CD14-positive monocyte (primary cell): ENCODE measurements around the gene METAP1D. TPM values are rescaled to one million over a fixed set of nuclear protein-coding genes. Genes with fewer than 3 reads are reported as not detected.

Experiments
- DNase-seq, 3 donors: peaks; one replicate each; pipeline ENCODE4 v3.0.0-alpha.2; 2011 to 2022
- H2AFZ ChIP-seq: 2 replicates; pipeline ENCODE4 v1.6.0; 2012; ENCODE audit warnings: mild to moderate bottlenecking, low read depth, low read length, inconsistent platforms; ENCODE audit not compliant: insufficient read depth, poor library complexity, severe bottlenecking
- H3K27ac ChIP-seq, 2 donors: 1 replicate in 1 of 2; 2 replicates in 1 of 2; pipeline ENCODE4 v1.5.1; 2012 to 2013; ENCODE audit warnings: low read length in 2 of 2, control low read depth in 1 of 2, inconsistent platforms in 1 of 2, low read depth in 1 of 2, mild to moderate bottlenecking in 1 of 2
- H3K27me3 ChIP-seq, 2 donors: one replicate each; pipeline versions ENCODE4 v1.6.0 to v1.6.1; 2011 to 2013; ENCODE audit warnings: low read length in 2 of 2; ENCODE audit not compliant: control insufficient read depth in 2 of 2, insufficient read depth in 2 of 2
- H3K36me3 ChIP-seq, 2 donors: replicated peaks in 1 of 2; 1 replicate in 1 of 2; 2 replicates in 1 of 2; pipeline versions ENCODE4 v1.5.1 to v1.6.1; 2012 to 2013; ENCODE audit warnings: low read length in 2 of 2, control low read depth in 1 of 2, inconsistent platforms in 1 of 2, mild to moderate bottlenecking in 1 of 2; ENCODE audit not compliant: insufficient read depth in 2 of 2, control insufficient read depth in 1 of 2
- H3K4me1 ChIP-seq, 2 donors: 1 replicate in 1 of 2; 2 replicates in 1 of 2; pipeline versions ENCODE4 v1.5.1 to v1.6.1; 2012 to 2013; ENCODE audit warnings: low read length in 2 of 2, control low read depth in 1 of 2, inconsistent platforms in 1 of 2, mild to moderate bottlenecking in 1 of 2, moderate library complexity in 1 of 2; ENCODE audit not compliant: insufficient read depth in 2 of 2, control insufficient read depth in 1 of 2
- H3K4me2 ChIP-seq: replicated peaks from 2 replicates; pipeline ENCODE3; 2012; ENCODE audit warnings: low read length, moderate library complexity, mild to moderate bottlenecking; ENCODE audit not compliant: poor library complexity, severe bottlenecking; ENCODE audit errors: extremely low read depth
- H3K4me3 ChIP-seq, 3 experiments: fragments of 200-600 bp in 1 of 3; sonication (generic) in 1 of 3; replicated peaks in 1 of 3; 1 replicate in 2 of 3; 2 replicates in 1 of 3; pipeline ENCODE4 v1.5.1; 2011 to 2013; ENCODE audit warnings: low read length in 3 of 3, mild to moderate bottlenecking in 3 of 3, control low read depth in 2 of 3, low read depth in 2 of 3, inconsistent platforms in 1 of 3, moderate library complexity in 1 of 3
- H3K79me2 ChIP-seq: 2 replicates; pipeline ENCODE4 v1.6.0; 2012; ENCODE audit warnings: mild to moderate bottlenecking, control low read depth, inconsistent platforms, low read length, moderate library complexity; ENCODE audit not compliant: insufficient read depth
- H3K9ac ChIP-seq: 2 replicates; pipeline ENCODE4 v1.6.0; 2017; ENCODE audit warnings: low read length, mild to moderate bottlenecking; ENCODE audit not compliant: insufficient read depth, poor library complexity, severe bottlenecking
- H3K9me3 ChIP-seq, 2 donors: replicated peaks in 1 of 2; 1 replicate in 1 of 2; 2 replicates in 1 of 2; pipeline versions ENCODE4 v1.5.1 to v1.6.1; 2012 to 2013; ENCODE audit warnings: low read length in 2 of 2, control low read depth in 1 of 2; ENCODE audit not compliant: control insufficient read depth in 1 of 2, insufficient read depth in 1 of 2
- H4K20me1 ChIP-seq: 2 replicates; pipeline ENCODE4 v1.6.0; 2012; ENCODE audit warnings: mild to moderate bottlenecking, low read length, control low read depth, moderate library complexity; ENCODE audit not compliant: insufficient read depth
- H3K27ac Mint-ChIP-seq, 7 donors: one replicate each; pipeline ENCODE4 v1.8.0; 2020; ENCODE audit warnings: mild to moderate bottlenecking in 7 of 7, mixed read lengths in 7 of 7, moderate library complexity in 6 of 7, inconsistent platforms in 2 of 7
- H3K27me3 Mint-ChIP-seq, 3 donors: one replicate each; pipeline ENCODE4 v1.8.0; 2021 to 2022; ENCODE audit warnings: low read depth in 3 of 3, mild to moderate bottlenecking in 3 of 3, mixed read lengths in 3 of 3, moderate library complexity in 3 of 3, inconsistent platforms in 1 of 3
- H3K36me3 Mint-ChIP-seq, 2 donors: one replicate each; pipeline ENCODE4 v1.8.0; 2020; ENCODE audit warnings: mixed read lengths in 2 of 2, inconsistent platforms in 1 of 2, mild to moderate bottlenecking in 1 of 2
- H3K4me1 Mint-ChIP-seq: one replicate; pipeline ENCODE4 v1.8.0; 2020; ENCODE audit warnings: mild to moderate bottlenecking, mixed read lengths
- H3K4me3 Mint-ChIP-seq, 2 donors: one replicate each; pipeline ENCODE4 v1.8.0; 2020; ENCODE audit warnings: mild to moderate bottlenecking in 2 of 2, mixed read lengths in 2 of 2, moderate library complexity in 1 of 2
- H3K9me3 Mint-ChIP-seq, 7 donors: one replicate each; pipeline ENCODE4 v1.8.0; 2020 to 2022; ENCODE audit warnings: mixed read lengths in 7 of 7, mild to moderate bottlenecking in 6 of 7, moderate library complexity in 6 of 7, inconsistent platforms in 2 of 7
- WGBS: methylation state at CpG from one replicate; pipeline ENCODE4 v1.1.5; 2013; ENCODE audit warnings: missing lambda C conversion rate; ENCODE audit not compliant: insufficient coverage; 5-methylcytosine and 5-hydroxymethylcytosine counted together
- intact Hi-C, 2 donors: fragments of 100-400 bp; cut with micrococcal nuclease; formaldehyde crosslinking; loops; one replicate each; pipeline versions ENCODE4 v1.15.0 to v1.15.1; 2023
- polyA plus RNA-seq, 3 donors: library from polyadenylated mRNA; depleted of rRNA in 1 of 3; unstranded in 2 of 3; stranded (reverse) in 1 of 3; fragments of 300-500 nt in 2 of 3; fragments of >200 nt in 1 of 3; fragmentation: Illumina TruSeq in 2 of 3; gene quantifications; 1 replicate in 2 of 3; 2 replicates in 1 of 3; pipeline ENCODE4 v1.2.3, GENCODE V29; 2012 to 2021
- TF ChIP-seq, protein P1 (sequence below): fragments of 200-600 bp; IDR thresholded peaks from one replicate; pipeline ENCODE4 v1.8.0; 2022; ENCODE audit warnings: antibody characterized with exemption, mild to moderate bottlenecking

Gene METAP1D
- polyA plus RNA-seq, 3 donors, result 0.37 to 1.7 (median 0.41) TPM

DNA sequence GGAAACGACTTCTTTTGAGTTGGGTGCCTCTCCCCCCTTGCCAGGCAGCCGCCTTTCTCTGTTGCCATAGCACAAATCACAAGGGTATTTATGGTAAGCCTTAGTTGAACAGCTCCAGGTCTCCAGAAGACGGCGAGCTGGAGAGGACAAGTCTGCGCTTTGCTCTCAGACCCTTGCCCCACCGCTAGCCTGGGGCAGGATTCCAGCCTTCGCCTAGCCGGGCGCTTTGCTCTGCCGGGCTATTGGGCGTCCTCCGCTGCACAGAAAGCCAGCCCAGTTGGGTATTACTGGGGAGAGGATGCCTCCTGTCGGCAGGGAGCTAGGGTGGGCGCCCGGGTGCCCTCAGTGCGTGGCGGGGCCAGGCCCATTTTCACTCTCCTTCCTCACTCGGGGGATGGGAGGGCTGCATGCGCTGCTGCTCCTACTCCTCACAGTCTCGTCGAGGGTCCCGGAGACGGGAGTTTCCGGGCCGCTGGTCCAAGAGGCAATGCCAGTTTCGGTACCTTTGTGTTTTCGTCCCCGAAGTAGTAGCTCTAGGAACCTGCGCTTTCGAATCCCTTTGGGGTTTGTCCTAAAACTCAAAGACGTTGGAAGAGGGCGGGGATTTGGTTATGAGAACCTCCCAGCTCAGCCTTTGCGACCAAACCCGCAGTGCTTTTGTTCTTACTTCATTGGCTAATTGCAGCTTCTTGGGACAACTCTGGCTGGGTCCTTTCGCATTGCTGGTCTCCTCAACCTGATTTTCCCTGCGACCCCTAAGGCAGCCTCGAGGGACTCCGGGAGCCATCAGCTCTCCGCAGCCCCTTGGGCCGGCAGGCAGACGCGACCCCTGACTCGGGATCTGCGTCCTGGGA, 106.6 kb downstream of the METAP1D start:
- peaks cover 71% of the 10 kb centered on the region for H3K4me1 Mint-ChIP-seq
- H3K4me3 Mint-ChIP-seq, result peak overlapping the region; percentile 77 to 95
- peaks cover 62 to 63% of the 10 kb centered on the region in 2 donors for H3K4me1 ChIP-seq
- no peaks in the 10 kb centered on the region for H3K79me2 ChIP-seq
- peak overlapping the region; percentile 41 for H3K9ac ChIP-seq
- 5% methylated on average over 37 of the region's 44 CpGs for WGBS
- peaks cover 85 to 94% (median 86%) of the 10 kb centered on the region in 3 donors for H3K27me3 Mint-ChIP-seq
- peak overlapping the region; percentile 83 for H3K4me2 ChIP-seq
- H3K9me3 Mint-ChIP-seq, result peaks cover 0 to 40% (median 28%) of the 10 kb centered on the region in 7 donors
- TF ChIP-seq, protein P1, sequence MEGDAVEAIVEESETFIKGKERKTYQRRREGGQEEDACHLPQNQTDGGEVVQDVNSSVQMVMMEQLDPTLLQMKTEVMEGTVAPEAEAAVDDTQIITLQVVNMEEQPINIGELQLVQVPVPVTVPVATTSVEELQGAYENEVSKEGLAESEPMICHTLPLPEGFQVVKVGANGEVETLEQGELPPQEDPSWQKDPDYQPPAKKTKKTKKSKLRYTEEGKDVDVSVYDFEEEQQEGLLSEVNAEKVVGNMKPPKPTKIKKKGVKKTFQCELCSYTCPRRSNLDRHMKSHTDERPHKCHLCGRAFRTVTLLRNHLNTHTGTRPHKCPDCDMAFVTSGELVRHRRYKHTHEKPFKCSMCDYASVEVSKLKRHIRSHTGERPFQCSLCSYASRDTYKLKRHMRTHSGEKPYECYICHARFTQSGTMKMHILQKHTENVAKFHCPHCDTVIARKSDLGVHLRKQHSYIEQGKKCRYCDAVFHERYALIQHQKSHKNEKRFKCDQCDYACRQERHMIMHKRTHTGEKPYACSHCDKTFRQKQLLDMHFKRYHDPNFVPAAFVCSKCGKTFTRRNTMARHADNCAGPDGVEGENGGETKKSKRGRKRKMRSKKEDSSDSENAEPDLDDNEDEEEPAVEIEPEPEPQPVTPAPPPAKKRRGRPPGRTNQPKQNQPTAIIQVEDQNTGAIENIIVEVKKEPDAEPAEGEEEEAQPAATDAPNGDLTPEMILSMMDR, result peak; percentile 50
- H3K27ac ChIP-seq, result no peak overlapping the region
- peak in 1 of 3 donors; percentile 46 for DNase-seq
- H2AFZ ChIP-seq, result peak overlapping the region; percentile 77
- H3K36me3 Mint-ChIP-seq, result peaks cover 17 to 18% of the 10 kb centered on the region in 2 donors
- no peak overlapping the region for H3K27ac Mint-ChIP-seq
- H3K36me3 ChIP-seq, result no peaks in the 10 kb centered on the region
- intact Hi-C loops, result loop anchor here (5.0 to 10.0 kb wide), 2 partner anchors 404 to 532 kb away; no protein-coding TSS in a partner anchor
- H3K9me3 ChIP-seq, result peaks cover 10 to 35% of the 10 kb centered on the region in 2 donors
- H3K27me3 ChIP-seq, result peaks cover 67 to 91% of the 10 kb centered on the region in 2 donors
- no peaks in the 10 kb centered on the region for H4K20me1 ChIP-seq
- H3K4me3 ChIP-seq, result peak overlapping the region in 2 of 3 experiments; percentile 21 to 75

DNA sequence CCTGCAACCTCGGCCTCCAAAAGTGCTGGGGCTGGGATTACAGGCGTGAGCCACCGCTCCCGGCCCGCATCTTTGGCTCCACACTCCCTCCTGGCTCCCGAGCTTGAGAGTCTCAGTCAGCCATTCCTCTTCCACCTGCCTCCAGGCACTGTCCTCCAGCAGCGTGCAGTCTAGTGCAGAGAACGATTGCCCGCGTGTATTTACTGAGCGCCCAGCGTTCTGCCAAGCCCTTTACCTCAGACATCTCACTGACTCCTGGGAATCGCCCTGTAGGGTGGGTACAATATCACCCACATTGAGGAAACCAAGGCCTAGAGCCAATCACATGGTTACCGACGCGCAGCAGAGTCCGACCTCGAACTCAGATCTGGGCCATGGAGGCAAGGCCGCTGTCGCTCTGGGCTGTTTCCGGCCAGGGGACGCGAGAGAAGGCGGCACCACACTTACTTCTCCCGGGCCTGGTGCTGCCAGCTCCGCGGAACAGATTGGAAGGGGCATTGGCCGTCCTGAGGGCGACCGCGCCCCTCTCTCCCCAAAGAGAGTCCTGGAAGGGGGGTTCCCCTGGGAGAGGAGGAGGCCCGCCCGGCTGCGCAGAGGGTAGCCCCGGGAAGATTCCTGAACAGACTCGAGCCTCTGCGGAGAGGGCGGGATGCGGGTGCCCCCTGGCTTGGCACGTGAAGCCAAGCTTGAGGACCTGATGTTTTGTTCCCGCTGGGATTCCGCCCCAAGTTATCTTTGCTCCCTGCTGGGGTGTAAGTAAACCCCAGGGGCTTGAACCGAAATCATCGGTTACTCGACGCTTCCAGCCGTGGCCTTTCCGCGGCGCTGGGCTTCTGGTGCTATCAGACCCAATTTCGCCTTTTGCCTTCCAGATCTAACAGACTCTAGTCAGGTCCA, 108.2 kb downstream of the METAP1D start:
- Histone ChIP-seq H3K4me1 (peaks cover 47 to 48% of the 10 kb centered on the region in 2 donors), H4K20me1 (no peaks in the 10 kb centered on the region), H3K9ac (no peak overlapping the region), H2AFZ (peak overlapping the region; percentile 24), H3K4me3 (peak overlapping the region in 1 of 3 experiments; percentile 46), H3K79me2 (no peaks in the 10 kb centered on the region), H3K4me2 (peak overlapping the region; percentile 58), H3K9me3 (peaks cover 7 to 31% of the 10 kb centered on the region in 2 donors), H3K27me3 (peaks cover 58 to 87% of the 10 kb centered on the region in 2 donors), H3K36me3 (no peaks in the 10 kb centered on the region), H3K27ac (no peak overlapping the region)
- WGBS, result 11% methylated on average over 43 of the region's 51 CpGs
- H3K27ac Mint-ChIP-seq, result peak overlapping the region in 1 of 7 donors; percentile 20
- H3K27me3 Mint-ChIP-seq, result peaks cover 71 to 87% (median 78%) of the 10 kb centered on the region in 3 donors
- TF ChIP-seq, protein P1, result no peak
- H3K4me1 Mint-ChIP-seq, result peaks cover 58% of the 10 kb centered on the region
- peaks cover 13% of the 10 kb centered on the region in 2 donors for H3K36me3 Mint-ChIP-seq
- peak overlapping the region; percentile 50 to 95 for H3K4me3 Mint-ChIP-seq
- H3K9me3 Mint-ChIP-seq, result peaks cover 0 to 36% (median 28%) of the 10 kb centered on the region in 7 donors
- DNase-seq, result no peak
- intact Hi-C loops, result loop anchor here (5.0 to 10.0 kb wide), 2 partner anchors 406 to 533 kb away; no protein-coding TSS in a partner anchor
